Hepatocyte (in vitro differentiated cells): ENCODE data around the gene SLX4IP. TPM values are rescaled to one million over a fixed set of nuclear protein-coding genes. Genes with fewer than 3 reads are reported as not detected.
A peak's percentile ranks its signal among the peaks of the same experiment; 100 is the strongest.

Experiments
- DNase-seq: peaks from one replicate; pipeline ENCODE4 v3.0.0-alpha.2; 2016; ENCODE audit warnings: low spot score
- H2AFZ ChIP-seq: fragments of 200-600 bp; sonication (generic); 2 replicates; pipeline ENCODE4 v1.6.0; 2016; ENCODE audit warnings: antibody characterized with exemption, mild to moderate bottlenecking
- H3K27ac ChIP-seq: fragments of 200-600 bp; sonication (generic); 2 replicates; pipeline ENCODE4 v1.5.1; 2016; ENCODE audit warnings: mild to moderate bottlenecking
- H3K27me3 ChIP-seq: fragments of 200-600 bp; sonication (generic); 2 replicates; pipeline ENCODE4 v1.6.1; 2016
- H3K36me3 ChIP-seq: fragments of 200-600 bp; sonication (generic); replicated peaks from 2 replicates; pipeline ENCODE4 v1.5.1; 2016; ENCODE audit warnings: low read depth; ENCODE audit not compliant: insufficient read depth
- H3K4me1 ChIP-seq: fragments of 200-600 bp; sonication (generic); 2 replicates; pipeline ENCODE4 v1.5.1; 2016; ENCODE audit warnings: mild to moderate bottlenecking, moderate library complexity; ENCODE audit not compliant: insufficient read depth
- H3K4me2 ChIP-seq: fragments of 200-600 bp; sonication (generic); 2 replicates; pipeline ENCODE4 v1.6.0; 2016
- H3K4me3 ChIP-seq: fragments of 200-600 bp; sonication (generic); 2 replicates; pipeline ENCODE4 v1.5.1; 2016; ENCODE audit warnings: mild to moderate bottlenecking
- H3K79me2 ChIP-seq: fragments of 200-600 bp; sonication (generic); 2 replicates; pipeline ENCODE4 v1.6.0; 2017; ENCODE audit warnings: mild to moderate bottlenecking
- H3K9me2 ChIP-seq: fragments of 200-600 bp; sonication (generic); replicated peaks from 2 replicates; pipeline ENCODE4 v1.6.0; 2017; ENCODE audit warnings: mild to moderate bottlenecking; ENCODE audit not compliant: insufficient read depth
- H3K9me3 ChIP-seq: fragments of 200-600 bp; sonication (generic); 2 replicates; pipeline ENCODE4 v1.5.1; 2016; ENCODE audit warnings: low read depth, mild to moderate bottlenecking
- H4K20me1 ChIP-seq: fragments of 200-600 bp; sonication (generic); 2 replicates; pipeline ENCODE4 v1.6.0; 2016; ENCODE audit warnings: mild to moderate bottlenecking; ENCODE audit not compliant: insufficient read depth, poor library complexity, severe bottlenecking
- EZH2 ChIP-seq: fragments of 200-600 bp; sonication (generic); IDR thresholded peaks from 2 replicates; pipeline ENCODE4 v1.6.1; 2016; ENCODE audit warnings: antibody characterized with exemption, mild to moderate bottlenecking, borderline replicate concordance
- EZH2phosphoT487 ChIP-seq: fragments of 200-600 bp; sonication (generic); IDR thresholded peaks from one replicate; pipeline ENCODE4 v1.6.1; 2018; ENCODE audit warnings: antibody characterized with exemption, mild to moderate bottlenecking, low read depth, moderate library complexity; ENCODE audit not compliant: unreplicated experiment, severe bottlenecking
- WGBS: methylation state at CpG from one replicate; pipeline ENCODE4 v1.1.6; 2016; ENCODE audit warnings: low lambda C conversion rate; ENCODE audit errors: missing lambda C conversion rate; 5-methylcytosine and 5-hydroxymethylcytosine counted together
- polyA plus RNA-seq: library from polyadenylated mRNA; unstranded; fragments of >200 nt; fragmentation: Nextera tagmentation; extraction: Ambion mirVana; gene quantifications from 2 replicates; pipeline ENCODE4 v1.2.1, GENCODE V29; 2016
- total RNA-seq: library from RNA; depleted of rRNA; stranded (reverse); fragments of >200 nt; gene quantifications from 2 replicates; pipeline ENCODE4 v1.2.3, GENCODE V29; 2014
- TF ChIP-seq, protein P1 (sequence below): fragments of 200-600 bp; sonication (generic); IDR thresholded peaks from 2 replicates; pipeline ENCODE4 v1.5.1; 2016; ENCODE audit warnings: antibody characterized with exemption, mild to moderate bottlenecking; ENCODE audit not compliant: poor library complexity

Gene SLX4IP
- total and polyA plus RNA-seq, 2 experiments from 2014 or later: 2.9 to 5.7 TPM

DNA sequence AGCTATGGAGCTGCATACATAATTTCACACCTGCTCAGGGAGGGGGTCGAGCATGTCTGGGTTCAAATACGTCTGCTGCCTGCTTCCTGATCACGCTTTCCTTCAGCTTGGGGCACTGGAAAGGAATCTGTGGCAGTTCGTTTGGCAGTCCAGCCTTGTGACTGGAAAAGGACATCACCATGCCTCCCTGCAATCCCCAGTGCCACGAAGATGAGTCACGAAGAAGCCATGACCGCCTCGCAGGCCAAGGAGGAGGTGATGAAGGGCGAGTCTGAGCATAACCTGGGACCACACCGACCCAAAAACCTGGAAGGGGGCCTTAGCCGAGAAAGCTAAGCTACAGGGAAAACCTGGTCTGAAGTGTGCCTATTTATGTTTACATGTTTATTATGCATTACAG is 225.6 kb downstream of the SLX4IP start:
- Histone ChIP-seq H2AFZ (no peak overlapping the region), H3K4me1 (peaks cover 62% of the 10 kb centered on the region), H3K9me3 (no peaks in the 10 kb centered on the region), H3K79me2 (peaks cover 85% of the 10 kb centered on the region), H3K27me3 (no peaks in the 10 kb centered on the region), H3K4me2 (peak overlapping the region; percentile 43), H3K27ac (peak overlapping the region; percentile 77), H3K36me3 (no peaks in the 10 kb centered on the region), H4K20me1 (peaks cover 16% of the 10 kb centered on the region), H3K9me2 (no peaks in the 10 kb centered on the region), H3K4me3 (no peak overlapping the region)
- 56% methylated on average over 11 of the region's 11 CpGs for WGBS
- TF ChIP-seq EZH2phosphoT487 (no peak), EZH2 (no peak)
- TF ChIP-seq, protein P1, sequence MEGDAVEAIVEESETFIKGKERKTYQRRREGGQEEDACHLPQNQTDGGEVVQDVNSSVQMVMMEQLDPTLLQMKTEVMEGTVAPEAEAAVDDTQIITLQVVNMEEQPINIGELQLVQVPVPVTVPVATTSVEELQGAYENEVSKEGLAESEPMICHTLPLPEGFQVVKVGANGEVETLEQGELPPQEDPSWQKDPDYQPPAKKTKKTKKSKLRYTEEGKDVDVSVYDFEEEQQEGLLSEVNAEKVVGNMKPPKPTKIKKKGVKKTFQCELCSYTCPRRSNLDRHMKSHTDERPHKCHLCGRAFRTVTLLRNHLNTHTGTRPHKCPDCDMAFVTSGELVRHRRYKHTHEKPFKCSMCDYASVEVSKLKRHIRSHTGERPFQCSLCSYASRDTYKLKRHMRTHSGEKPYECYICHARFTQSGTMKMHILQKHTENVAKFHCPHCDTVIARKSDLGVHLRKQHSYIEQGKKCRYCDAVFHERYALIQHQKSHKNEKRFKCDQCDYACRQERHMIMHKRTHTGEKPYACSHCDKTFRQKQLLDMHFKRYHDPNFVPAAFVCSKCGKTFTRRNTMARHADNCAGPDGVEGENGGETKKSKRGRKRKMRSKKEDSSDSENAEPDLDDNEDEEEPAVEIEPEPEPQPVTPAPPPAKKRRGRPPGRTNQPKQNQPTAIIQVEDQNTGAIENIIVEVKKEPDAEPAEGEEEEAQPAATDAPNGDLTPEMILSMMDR: no peak
- DNase-seq: no peak

DNA sequence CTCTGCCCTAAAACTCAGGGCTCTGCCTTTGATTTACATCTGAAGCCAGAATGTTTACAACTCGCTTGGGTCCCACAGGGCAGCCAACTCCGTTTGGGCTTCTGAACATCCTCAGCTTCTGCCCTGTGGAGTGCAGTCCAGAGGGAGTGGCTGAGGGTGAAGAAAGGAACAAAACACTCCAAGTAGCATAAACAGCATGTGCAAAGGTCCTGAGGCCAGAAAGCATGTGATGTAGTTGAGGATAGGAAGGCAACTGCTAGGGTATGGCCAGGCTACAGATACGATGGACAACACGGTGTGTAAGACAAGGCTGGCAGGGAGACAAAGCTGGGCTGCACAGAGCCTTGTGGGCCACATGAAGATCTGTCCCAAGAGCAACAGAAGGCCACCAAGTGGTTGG is 226.2 kb downstream of the SLX4IP start:
- Histone ChIP-seq H3K36me3 (no peaks in the 10 kb centered on the region), H3K79me2 (peaks cover 87% of the 10 kb centered on the region), H3K4me3 (no peak overlapping the region), H2AFZ (no peak overlapping the region), H3K9me3 (no peaks in the 10 kb centered on the region), H3K4me2 (no peak overlapping the region), H3K27me3 (no peaks in the 10 kb centered on the region), H3K4me1 (peaks cover 62% of the 10 kb centered on the region), H3K27ac (peak overlapping the region; percentile 77), H4K20me1 (peaks cover 16% of the 10 kb centered on the region), H3K9me2 (no peaks in the 10 kb centered on the region)
- no peak for TF ChIP-seq EZH2
- TF ChIP-seq EZH2phosphoT487: no peak
- TF ChIP-seq, protein P1: no peak
- DNase-seq: no peak
- WGBS: 78% methylated on average over 4 of the region's 4 CpGs

DNA sequence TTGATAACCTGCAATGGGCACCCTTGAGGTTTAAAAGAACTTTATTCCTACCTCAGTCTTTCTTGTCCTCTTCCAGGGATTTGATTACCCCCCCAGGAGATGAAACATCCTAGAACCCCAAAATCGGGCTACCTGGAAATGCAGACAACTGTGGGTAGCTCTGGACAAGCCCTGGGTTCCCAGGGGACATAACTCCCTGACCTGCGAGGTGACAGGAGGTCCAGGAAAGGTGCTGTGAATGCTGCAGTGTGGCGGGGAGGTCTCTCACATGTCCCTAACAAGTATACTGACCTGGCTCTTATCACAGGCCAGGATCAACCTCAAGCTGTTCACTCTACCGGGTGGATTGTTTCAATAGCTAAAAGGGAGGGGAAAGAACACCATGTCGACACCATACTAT is 227.0 kb downstream of the SLX4IP start:
- H3K4me3 ChIP-seq: no peak overlapping the region
- no peaks in the 10 kb centered on the region for H3K36me3 ChIP-seq
- H3K4me1 ChIP-seq: peaks cover 65% of the 10 kb centered on the region
- no peak for DNase-seq
- no peaks in the 10 kb centered on the region for H3K9me3 ChIP-seq
- TF ChIP-seq, protein P1: no peak
- TF ChIP-seq EZH2phosphoT487 (no peak), EZH2 (no peak)
- H3K9me2 ChIP-seq: no peaks in the 10 kb centered on the region
- H3K4me2 ChIP-seq: no peak overlapping the region
- H3K79me2 ChIP-seq: peaks cover 87% of the 10 kb centered on the region
- H4K20me1 ChIP-seq: peaks cover 20% of the 10 kb centered on the region
- WGBS: 73% methylated on average over 5 of the region's 5 CpGs
- no peak overlapping the region for H3K27ac ChIP-seq
- no peak overlapping the region for H2AFZ ChIP-seq
- no peaks in the 10 kb centered on the region for H3K27me3 ChIP-seq
